Measurements from ENCODE around the gene NAP1L4. TPM values are rescaled to one million over a fixed set of nuclear protein-coding genes. Genes with fewer than 3 reads are reported as not detected.

Gene NAP1L4, protein sequence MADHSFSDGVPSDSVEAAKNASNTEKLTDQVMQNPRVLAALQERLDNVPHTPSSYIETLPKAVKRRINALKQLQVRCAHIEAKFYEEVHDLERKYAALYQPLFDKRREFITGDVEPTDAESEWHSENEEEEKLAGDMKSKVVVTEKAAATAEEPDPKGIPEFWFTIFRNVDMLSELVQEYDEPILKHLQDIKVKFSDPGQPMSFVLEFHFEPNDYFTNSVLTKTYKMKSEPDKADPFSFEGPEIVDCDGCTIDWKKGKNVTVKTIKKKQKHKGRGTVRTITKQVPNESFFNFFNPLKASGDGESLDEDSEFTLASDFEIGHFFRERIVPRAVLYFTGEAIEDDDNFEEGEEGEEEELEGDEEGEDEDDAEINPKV
- total RNA-seq (2014; rRNA removed; shearing (Covaris generic); ENCODE audit: low replicate concordance), result 193 and 202 TPM in 2 replicates

- in situ Hi-C loops (cut with HindIII; ENCODE audit: low pct_unique_long_range_greater_than_20kb, low sequenced_read_pairs), result no loop called here
These were observed at the start of gene NAP1L4 for GRCh38 chr11:2992234-2992996. Gene NAP1L4, minus strand, starts transcription at chr11:2992329. Its CDS starts 13,109 bp downstream, at chr11:2979220.

GRCh38 chr11:3040881-3041280, 48.8 kb upstream of the NAP1L4 start:
- DNase-seq (ENCODE audit: low read depth), result no peak
- in situ Hi-C loops (cut with HindIII; ENCODE audit: low pct_unique_long_range_greater_than_20kb, low sequenced_read_pairs), result no loop called here

More at GRCh38 chr11:2992234-2992996, at the start of gene NAP1L4:
- peak; percentile 95 for DNase-seq (ENCODE audit: low read depth)

DNA sequence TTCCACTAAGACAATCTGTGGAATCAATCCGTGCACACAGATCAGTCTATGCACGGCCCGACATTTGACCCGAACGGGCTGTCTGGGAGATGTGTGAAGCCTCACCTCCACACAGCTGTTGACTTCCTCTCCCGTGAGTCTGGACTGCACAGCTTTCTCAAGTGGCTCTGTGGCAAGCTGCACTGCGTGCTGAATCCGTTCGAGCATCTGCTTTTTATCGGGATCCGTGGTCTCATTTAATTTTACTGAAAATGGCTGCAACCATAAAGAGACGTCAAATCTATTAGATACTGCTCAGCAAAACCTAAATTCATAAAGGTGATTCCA, 45.8 kb upstream of the NAP1L4 start:
- in situ Hi-C loops (cut with HindIII; ENCODE audit: low pct_unique_long_range_greater_than_20kb, low sequenced_read_pairs), result no loop called here
- DNase-seq (ENCODE audit: low read depth), result no peak

DNA sequence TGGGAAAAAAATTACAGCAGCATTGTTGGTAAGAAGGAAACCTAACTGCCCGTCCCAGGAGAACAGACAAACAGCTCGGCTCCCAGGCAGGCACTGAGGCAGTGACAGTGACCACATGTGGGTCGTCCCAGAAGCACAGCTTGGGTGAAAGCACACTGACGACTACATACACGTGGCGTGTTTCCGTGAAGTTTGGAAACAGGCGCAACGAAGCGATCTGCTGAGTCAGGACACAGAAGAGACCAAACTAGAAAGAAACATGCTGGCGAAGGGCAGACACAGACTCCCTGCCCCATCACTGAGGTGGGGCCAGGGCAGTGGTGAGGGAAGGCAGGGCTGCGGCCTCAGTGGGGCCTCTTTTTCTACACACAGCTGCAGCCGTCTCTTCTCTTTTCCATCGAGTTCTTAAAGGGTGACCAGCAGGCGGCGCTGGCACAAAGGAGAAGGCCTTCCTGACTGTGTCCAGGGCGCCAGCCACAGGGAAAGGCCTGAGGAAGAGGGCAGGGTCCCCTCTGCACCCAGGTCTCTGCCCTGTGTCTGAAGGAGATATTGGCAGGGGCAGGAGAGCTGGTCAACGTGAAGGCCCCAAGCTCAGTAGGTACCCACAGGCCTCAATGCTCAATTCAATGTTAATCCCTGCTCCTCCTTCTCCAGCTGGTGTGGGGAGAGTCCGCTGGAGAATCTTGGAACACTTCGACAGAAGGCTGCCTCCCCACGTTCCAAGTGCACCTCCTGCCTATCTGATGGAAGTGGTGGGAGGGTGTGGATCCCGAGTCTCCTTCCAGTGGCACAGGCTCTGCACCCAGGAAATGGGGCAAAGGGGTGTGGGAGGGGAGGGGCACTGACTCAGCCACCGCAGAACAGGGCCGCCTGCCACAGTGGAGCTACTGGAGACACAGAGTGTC, 45.2 kb upstream of the NAP1L4 start:
- in situ Hi-C loops (cut with HindIII; ENCODE audit: low pct_unique_long_range_greater_than_20kb, low sequenced_read_pairs), result no loop called here
- peak; percentile 54 for DNase-seq (ENCODE audit: low read depth)

GRCh38 chr11:3036419-3036818, 44.3 kb upstream of the NAP1L4 start:
- in situ Hi-C loops (cut with HindIII; ENCODE audit: low pct_unique_long_range_greater_than_20kb, low sequenced_read_pairs), result no loop called here
- no peak for DNase-seq (ENCODE audit: low read depth)

DNA sequence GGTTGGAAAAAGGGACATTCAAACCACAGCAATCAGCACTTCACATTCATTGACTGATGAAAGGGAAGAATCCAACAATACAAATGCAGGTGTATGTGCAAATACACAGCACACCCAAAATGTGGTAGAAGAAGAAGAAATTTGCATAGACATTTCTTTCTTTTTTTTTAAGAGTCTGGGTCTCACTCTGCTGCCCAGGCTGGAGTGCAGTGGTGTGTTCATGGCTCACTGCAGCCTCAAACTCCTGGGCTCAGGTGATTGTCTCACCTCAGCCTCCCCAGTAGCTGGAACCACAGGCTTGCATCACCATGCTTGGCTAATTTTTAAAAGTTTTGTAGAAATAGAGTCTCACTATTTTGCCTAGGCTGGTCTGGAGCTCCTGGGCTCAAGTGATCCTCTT, 43.2 kb upstream of the NAP1L4 start:
- in situ Hi-C loops (cut with HindIII; ENCODE audit: low pct_unique_long_range_greater_than_20kb, low sequenced_read_pairs), result no loop called here
- DNase-seq (ENCODE audit: low read depth), result no peak

DNA sequence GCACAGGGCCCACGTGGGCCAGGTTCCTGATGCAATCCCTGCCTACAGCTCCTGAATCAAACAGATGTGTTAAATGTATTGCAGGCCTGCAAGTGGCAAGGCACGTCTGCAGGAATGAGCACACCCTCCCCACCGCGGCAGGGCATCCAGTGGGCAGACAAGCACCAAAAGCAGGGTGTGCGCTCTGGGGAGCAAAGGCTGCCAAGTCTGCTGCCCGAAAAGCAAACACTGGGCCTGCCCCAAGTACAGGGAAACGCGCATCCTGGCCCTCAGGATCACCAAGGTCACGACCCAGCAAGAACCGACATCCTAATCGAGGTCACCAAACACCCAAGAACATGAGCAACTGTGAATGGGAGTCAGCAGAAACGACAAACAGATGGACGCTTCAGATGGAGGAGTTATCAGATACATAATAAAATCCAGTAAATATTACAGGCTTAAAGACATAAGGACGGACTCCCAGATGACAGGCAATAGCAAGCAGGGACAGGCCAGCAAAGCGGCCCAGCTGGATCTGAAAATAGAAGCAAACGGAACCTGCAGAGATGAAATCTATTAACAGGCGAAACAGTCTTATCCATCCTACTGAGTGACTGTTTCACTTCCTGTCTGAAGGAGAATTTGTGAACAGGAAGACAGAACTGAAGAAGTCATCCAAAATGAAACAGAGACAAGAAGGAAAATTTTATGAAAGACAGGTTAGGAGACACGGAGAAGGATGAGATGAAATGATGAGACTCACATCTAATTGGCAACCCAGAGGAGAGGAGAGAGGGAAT, 38.4 kb upstream of the NAP1L4 start:
- no peak for DNase-seq (ENCODE audit: low read depth)
- in situ Hi-C loops (cut with HindIII; ENCODE audit: low pct_unique_long_range_greater_than_20kb, low sequenced_read_pairs), result no loop called here

- DNase-seq (ENCODE audit: low read depth), result no peak
- in situ Hi-C loops (cut with HindIII; ENCODE audit: low pct_unique_long_range_greater_than_20kb, low sequenced_read_pairs), result no loop called here
These were observed 36.7 kb upstream of the NAP1L4 start for GRCh38 chr11:3028813-3029212.

- in situ Hi-C loops (cut with HindIII; ENCODE audit: low pct_unique_long_range_greater_than_20kb, low sequenced_read_pairs), result no loop called here
- DNase-seq (ENCODE audit: low read depth), result no peak
These were observed 34.7 kb upstream of the NAP1L4 start for GRCh38 chr11:3026803-3027202.

DNA sequence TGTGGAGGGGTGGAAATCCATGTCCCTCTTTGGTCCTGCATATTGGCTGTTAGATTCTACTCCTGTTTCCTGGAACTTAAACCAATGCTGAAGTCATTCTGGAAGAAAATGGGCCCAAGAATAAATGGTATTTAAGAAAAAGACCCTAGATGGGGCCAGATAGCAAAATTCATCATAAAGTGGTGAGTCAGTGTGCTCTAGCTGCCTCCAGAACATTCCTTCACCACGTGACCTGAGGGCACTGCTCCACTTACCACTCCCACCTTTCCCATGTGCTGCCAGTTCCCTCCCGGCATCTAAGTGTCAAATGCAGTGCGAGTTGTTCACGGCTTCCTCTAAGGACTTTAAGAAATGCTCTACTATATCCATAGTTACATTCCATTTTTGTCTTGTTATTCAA, 30.9 kb upstream of the NAP1L4 start:
- in situ Hi-C loops (cut with HindIII; ENCODE audit: low pct_unique_long_range_greater_than_20kb, low sequenced_read_pairs), result no loop called here
- DNase-seq (ENCODE audit: low read depth), result no peak

DNA sequence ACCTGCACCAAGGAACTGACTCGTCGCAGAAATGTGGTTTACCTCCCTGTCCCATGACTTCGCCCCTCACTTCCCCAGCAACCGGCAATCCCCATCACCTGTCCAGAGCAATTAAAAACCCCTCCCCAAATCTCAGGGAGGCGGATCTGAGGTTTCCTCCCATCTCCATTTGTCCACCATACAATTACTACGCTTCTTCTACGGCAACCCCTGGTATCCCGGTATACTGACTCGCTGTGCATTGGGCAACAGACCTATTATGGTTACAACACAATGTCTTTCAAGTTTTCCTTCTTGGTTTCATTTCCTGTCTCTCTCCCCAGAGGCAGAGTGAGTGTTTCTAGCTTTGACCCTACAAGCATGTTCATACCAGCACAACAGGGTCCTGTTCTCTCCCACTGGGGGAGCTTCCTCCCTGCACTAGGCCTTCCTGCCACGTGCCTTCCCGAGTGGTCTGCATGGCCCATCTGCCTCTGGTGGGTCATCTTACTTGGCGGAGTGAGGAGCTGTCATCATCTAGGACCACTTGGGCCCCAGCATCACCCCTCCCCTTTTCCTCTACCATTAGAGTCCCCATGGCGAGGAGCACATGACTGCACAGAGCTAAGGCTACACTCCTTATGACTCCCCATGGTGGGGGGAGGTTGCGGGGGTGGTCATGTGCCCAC, 30.3 kb upstream of the NAP1L4 start:
- no peak for DNase-seq (ENCODE audit: low read depth)
- in situ Hi-C loops (cut with HindIII; ENCODE audit: low pct_unique_long_range_greater_than_20kb, low sequenced_read_pairs), result no loop called here

DNA sequence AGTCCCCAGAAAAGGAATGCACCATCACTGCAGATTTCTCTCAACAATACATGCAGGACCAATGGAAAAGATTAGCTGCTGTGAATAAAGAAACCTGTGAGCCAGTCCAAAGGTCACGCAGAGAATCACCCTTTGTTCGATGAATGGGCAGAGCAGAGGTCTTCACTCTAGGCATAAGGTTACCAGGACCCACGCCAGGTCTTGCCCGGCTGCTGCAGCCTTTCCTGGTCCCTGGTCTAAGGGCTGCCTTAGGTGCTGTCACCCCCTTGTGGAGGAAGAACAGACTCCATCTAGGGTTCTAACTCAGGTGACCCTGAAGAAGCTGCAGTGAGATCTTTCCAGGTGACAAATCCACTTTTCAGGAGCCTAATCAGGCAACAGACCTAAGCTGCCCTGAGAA, 29.0 kb upstream of the NAP1L4 start:
- DNase-seq (ENCODE audit: low read depth), result peak; percentile 18
- in situ Hi-C loops (cut with HindIII; ENCODE audit: low pct_unique_long_range_greater_than_20kb, low sequenced_read_pairs), result no loop called here

GRCh38 chr11:3020011-3020410, 27.9 kb upstream of the NAP1L4 start:
- DNase-seq (ENCODE audit: low read depth), result no peak
- in situ Hi-C loops (cut with HindIII; ENCODE audit: low pct_unique_long_range_greater_than_20kb, low sequenced_read_pairs), result no loop called here

- in situ Hi-C loops (cut with HindIII; ENCODE audit: low pct_unique_long_range_greater_than_20kb, low sequenced_read_pairs), result no loop called here
- DNase-seq (ENCODE audit: low read depth), result no peak
These were observed 26.5 kb upstream of the NAP1L4 start for GRCh38 chr11:3018596-3018995.

- in situ Hi-C loops (cut with HindIII; ENCODE audit: low pct_unique_long_range_greater_than_20kb, low sequenced_read_pairs), result no loop called here
- DNase-seq (ENCODE audit: low read depth), result no peak
These were observed 24.7 kb upstream of the NAP1L4 start for GRCh38 chr11:3016861-3017260.

DNA sequence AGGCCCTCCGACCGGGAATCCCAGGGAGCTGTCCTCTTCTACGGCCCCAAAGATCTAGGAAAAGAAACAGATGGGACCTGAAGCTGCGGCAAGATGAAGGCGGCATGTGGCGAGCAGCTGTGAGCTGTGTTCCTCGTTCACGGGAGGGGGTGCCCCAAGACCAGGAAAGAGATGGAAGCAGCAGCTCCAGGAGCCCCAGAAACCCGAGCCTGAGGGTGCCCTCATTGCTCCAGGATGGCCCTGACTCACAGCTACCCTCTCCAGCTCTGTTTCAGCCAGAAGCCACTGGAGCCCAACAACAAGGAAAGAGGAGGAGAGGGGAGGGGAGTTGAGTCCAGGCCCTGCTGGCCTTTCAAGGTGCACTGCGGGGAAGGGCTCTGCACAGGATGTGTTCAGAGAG, 23.7 kb upstream of the NAP1L4 start:
- in situ Hi-C loops (cut with HindIII; ENCODE audit: low pct_unique_long_range_greater_than_20kb, low sequenced_read_pairs), result no loop called here
- DNase-seq (ENCODE audit: low read depth), result no peak

- DNase-seq (ENCODE audit: low read depth), result no peak
- in situ Hi-C loops (cut with HindIII; ENCODE audit: low pct_unique_long_range_greater_than_20kb, low sequenced_read_pairs), result no loop called here
These were observed 22.8 kb upstream of the NAP1L4 start for GRCh38 chr11:3014943-3015342.
